Gastroesophageal sphincter (tissue), 4 donors: ENCODE results near the gene RGL1. TPM values are rescaled to one million over a fixed set of nuclear protein-coding genes. Genes with fewer than 3 reads are reported as not detected.

Experiments
- ATAC-seq: fragments of 150-250 bp; one replicate; pipeline ENCODE4 v1.9.1; 2016; ENCODE audit warnings: mild to moderate bottlenecking, moderate library complexity
- H3K27ac ChIP-seq, 4 donors: fragments of 200-600 bp; sonication (generic) in 3 of 4; 1 replicate in 3 of 4; 2 replicates in 1 of 4; pipeline ENCODE4 v1.5.1; 2016 to 2019
- H3K27me3 ChIP-seq: fragments of 200-600 bp; sonication (generic); one replicate; pipeline ENCODE4 v1.5.1; 2019
- H3K36me3 ChIP-seq, 2 donors: fragments of 200-600 bp; sonication (generic); one replicate each; pipeline ENCODE4 v1.5.1; 2019; ENCODE audit warnings: control low read depth in 1 of 2
- H3K4me1 ChIP-seq, 3 donors: fragments of 200-600 bp; sonication (generic); 1 replicate in 2 of 3; 2 replicates in 1 of 3; pipeline ENCODE4 v1.5.1; 2016 to 2019; ENCODE audit warnings: control low read depth in 2 of 3
- H3K4me3 ChIP-seq, 2 donors: fragments of 200-600 bp; sonication (generic); one replicate each; pipeline ENCODE4 v1.5.1; 2019; ENCODE audit warnings: mild to moderate bottlenecking in 1 of 2, moderate library complexity in 1 of 2
- H3K9me3 ChIP-seq, 3 donors: fragments of 200-600 bp; sonication (generic); one replicate each; pipeline ENCODE4 v1.5.1; 2017 to 2019; ENCODE audit warnings: control low read depth in 2 of 3
- EP300 ChIP-seq: sonication (generic); formaldehyde crosslinking; IDR thresholded peaks from one replicate; pipeline ENCODE4 v1.6.1; 2017; ENCODE audit warnings: antibody characterized with exemption, mild to moderate bottlenecking
- POLR2A ChIP-seq, 2 donors: fragments of 450-650 bp; IDR thresholded peaks; one replicate each; pipeline ENCODE4 v1.6.1; 2017; ENCODE audit warnings: antibody characterized with exemption in 2 of 2, mild to moderate bottlenecking in 2 of 2, moderate library complexity in 1 of 2
- POLR2AphosphoS5 ChIP-seq: sonication (generic); formaldehyde crosslinking; IDR thresholded peaks from one replicate; pipeline ENCODE4 v1.6.1; 2017; ENCODE audit warnings: antibody characterized with exemption
- WGBS, 2 donors: methylation state at CpG; one replicate each; pipeline ENCODE4 v1.1.5; 2018; ENCODE audit warnings: low coverage in 1 of 2; 5-methylcytosine and 5-hydroxymethylcytosine counted together
- total RNA-seq, 4 donors: library from RNA; depleted of rRNA; stranded (reverse); fragments of >200 nt; gene quantifications; one replicate each; pipeline ENCODE4 v1.1.0, GENCODE V29; 2016
- TF ChIP-seq, protein P1 (sequence below), 4 experiments: fragments of 200-600 bp in 2 of 4; fragments of 450-650 bp in 2 of 4; sonication (generic) in 1 of 4; IDR thresholded peaks; one replicate each; pipeline ENCODE4 v1.5.1; 2017 to 2019; ENCODE audit warnings: antibody characterized with exemption in 4 of 4, mild to moderate bottlenecking in 2 of 4, moderate library complexity in 2 of 4

The RGL1 gene
- total RNA-seq, 4 donors from 2014 or later = 31.3 to 57.8 (median 38.9) TPM

DNA sequence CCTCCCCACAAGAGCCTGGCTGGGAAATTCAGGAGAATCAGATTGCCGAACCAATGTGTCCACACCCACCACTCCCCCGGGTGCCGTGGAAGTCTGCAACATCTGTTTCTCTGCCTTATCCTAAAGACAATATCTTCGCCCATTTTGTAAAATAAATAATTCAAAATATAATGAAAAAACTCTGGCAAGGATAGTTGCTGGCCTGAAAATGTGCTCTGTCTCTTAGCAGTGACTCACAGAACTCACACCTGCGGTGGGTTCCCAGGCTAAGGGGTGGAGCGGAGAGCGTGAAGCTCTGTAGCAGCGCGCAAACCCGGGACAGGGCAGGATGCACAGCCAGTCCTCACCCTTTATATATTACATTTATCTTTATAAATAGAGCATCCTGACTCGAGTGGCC is 132.7 kb downstream of the RGL1 start:
- peaks cover 0 to 14% (median 0%) of the 10 kb centered on the region in 3 donors for H3K4me1 ChIP-seq
- TF ChIP-seq POLR2A (IDR thresholded peaks at IDR 0.05) (no peak), EP300 (no peak), POLR2AphosphoS5 (no peak)
- TF ChIP-seq, protein P1, sequence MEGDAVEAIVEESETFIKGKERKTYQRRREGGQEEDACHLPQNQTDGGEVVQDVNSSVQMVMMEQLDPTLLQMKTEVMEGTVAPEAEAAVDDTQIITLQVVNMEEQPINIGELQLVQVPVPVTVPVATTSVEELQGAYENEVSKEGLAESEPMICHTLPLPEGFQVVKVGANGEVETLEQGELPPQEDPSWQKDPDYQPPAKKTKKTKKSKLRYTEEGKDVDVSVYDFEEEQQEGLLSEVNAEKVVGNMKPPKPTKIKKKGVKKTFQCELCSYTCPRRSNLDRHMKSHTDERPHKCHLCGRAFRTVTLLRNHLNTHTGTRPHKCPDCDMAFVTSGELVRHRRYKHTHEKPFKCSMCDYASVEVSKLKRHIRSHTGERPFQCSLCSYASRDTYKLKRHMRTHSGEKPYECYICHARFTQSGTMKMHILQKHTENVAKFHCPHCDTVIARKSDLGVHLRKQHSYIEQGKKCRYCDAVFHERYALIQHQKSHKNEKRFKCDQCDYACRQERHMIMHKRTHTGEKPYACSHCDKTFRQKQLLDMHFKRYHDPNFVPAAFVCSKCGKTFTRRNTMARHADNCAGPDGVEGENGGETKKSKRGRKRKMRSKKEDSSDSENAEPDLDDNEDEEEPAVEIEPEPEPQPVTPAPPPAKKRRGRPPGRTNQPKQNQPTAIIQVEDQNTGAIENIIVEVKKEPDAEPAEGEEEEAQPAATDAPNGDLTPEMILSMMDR (IDR thresholded peaks at IDR 0.05) = no peak
- no peaks in the 10 kb centered on the region for H3K9me3 ChIP-seq
- no peaks in the 10 kb centered on the region for H3K36me3 ChIP-seq
- H3K4me3 ChIP-seq = no peak overlapping the region
- H3K27ac ChIP-seq = no peak overlapping the region
- ATAC-seq = no peak
- WGBS, 2 donors = 79 to 86% methylated on average over 6 to 9 of the region's 11 CpGs
- no peaks in the 10 kb centered on the region for H3K27me3 ChIP-seq

DNA sequence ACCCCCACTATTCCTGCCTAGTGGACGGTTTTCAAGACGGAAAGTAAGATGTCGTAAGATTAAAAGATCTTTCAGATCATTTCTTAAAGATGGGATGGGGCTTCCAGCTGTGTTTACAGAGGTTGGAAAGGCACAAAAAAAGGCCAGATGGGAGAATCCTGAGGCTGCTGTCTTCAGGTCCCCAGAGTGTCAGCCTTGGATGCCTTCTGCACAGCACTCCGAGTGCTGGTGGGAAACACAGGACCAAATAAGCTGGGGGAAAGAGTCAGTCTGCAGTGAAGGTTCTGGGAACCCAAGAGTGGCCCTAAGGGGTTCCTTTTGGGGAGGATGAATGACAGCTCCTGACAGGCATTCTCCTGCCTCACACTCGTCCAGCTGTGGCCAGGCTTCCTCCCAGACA is 136.1 kb downstream of the RGL1 start:
- ATAC-seq = no peak
- TF ChIP-seq POLR2AphosphoS5 (no peak), EP300 (no peak), POLR2A (IDR thresholded peaks at IDR 0.05) (no peak)
- TF ChIP-seq, protein P1 (IDR thresholded peaks at IDR 0.05) = no peak
- Histone ChIP-seq H3K27me3 (no peaks in the 10 kb centered on the region), H3K4me3 (no peak overlapping the region), H3K36me3 (no peaks in the 10 kb centered on the region), H3K4me1 (no peaks in the 10 kb centered on the region), H3K9me3 (no peaks in the 10 kb centered on the region), H3K27ac (no peak overlapping the region)
- 63 to 100% methylated on average over 3 to 4 of the region's 5 CpGs for WGBS, 2 donors

DNA sequence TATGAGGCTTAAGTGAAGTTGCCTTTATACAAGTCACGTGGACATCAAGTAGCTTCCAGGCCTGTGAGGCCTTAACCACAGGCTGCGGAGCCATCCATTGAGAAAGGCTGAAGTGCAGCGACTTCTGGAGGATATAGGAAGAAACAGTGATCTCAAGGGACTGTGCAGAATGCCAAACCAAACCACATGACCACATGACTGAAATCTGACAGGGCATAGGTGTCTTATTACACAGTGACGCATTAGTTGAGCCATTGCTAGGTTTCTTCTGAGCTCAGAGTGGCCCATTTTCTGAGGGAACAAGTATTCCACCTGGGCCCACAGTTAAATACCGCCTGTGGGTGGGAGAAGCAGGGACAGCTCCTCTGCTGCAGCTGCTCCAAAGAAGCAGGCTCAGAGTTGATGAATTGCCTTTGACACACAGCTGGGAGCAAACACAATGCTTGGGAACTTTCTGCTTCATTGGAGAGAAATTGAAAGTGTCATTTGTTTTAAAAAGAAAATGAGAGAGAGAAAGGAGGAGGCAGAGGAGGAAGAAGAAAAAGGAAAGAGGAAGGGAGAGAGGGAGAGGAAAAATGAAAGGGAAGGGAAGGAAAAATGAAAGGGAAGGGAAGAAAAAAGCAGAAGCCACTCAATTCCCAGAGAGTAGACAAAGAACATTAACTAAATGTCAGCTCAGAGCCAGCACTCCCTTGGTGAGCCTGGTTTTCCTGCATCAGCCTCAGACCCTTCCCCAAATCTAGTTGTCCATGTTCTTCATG is 138.2 kb downstream of the RGL1 start:
- Histone ChIP-seq H3K27ac (no peak overlapping the region), H3K9me3 (no peaks in the 10 kb centered on the region), H3K27me3 (no peaks in the 10 kb centered on the region), H3K4me3 (no peak overlapping the region), H3K4me1 (no peaks in the 10 kb centered on the region), H3K36me3 (no peaks in the 10 kb centered on the region)
- WGBS, 2 donors = 55% methylated on average over 4 of the region's 5 CpGs; no CpG with 5 or more reads in 1 of the 2 donors
- TF ChIP-seq, protein P1 (IDR thresholded peaks at IDR 0.05) = no peak
- no peak for TF ChIP-seq EP300
- no peak for TF ChIP-seq POLR2AphosphoS5
- no peak for TF ChIP-seq POLR2A (IDR thresholded peaks at IDR 0.05)
- ATAC-seq = peak; percentile 51

DNA sequence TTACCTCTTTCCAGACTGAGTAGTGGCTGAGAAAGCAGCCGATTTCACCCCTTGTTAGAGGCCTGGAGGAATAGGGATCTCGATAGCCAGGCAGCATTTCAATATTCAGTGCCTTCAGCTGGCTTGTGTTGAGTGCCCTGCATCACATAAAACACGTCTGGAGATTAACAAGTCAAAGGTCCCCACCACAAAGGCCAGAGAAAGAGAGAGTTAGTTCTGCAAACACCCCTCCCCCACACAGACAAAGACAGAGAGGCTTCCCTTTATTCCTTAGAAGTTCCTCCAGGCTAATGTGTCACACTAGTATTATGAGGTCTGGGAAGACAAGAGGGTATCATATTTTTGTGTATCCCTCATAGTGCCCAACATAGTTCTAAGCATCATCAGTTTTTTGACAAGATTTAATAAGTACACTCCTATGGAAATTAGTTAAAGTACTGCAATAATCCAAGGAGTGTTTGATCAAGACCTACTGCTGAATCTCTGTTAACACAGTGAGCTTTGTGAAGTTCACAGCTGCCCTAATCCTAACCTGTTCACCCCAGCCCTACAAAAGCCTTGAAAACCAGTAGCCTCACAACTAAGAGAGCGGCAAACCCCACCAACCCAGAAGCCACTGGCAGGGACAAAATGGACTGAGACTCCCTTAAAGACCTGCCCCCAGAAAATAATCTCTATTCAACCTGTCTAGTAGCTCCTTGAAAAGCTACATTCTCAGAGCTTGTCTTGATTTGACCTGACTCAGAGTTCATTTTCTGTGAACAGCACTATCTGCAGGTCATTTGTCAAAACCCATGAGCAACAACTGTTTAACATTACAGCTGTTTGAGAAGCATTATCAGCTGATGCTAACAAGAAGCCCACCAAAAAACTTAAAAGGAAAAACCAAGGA is 140.8 kb downstream of the RGL1 start:
- no peaks in the 10 kb centered on the region for H3K27me3 ChIP-seq
- no peaks in the 10 kb centered on the region for H3K36me3 ChIP-seq
- WGBS, 2 donors = 75 to 80% methylated on average over 2 of the region's 4 CpGs
- H3K4me1 ChIP-seq = no peaks in the 10 kb centered on the region
- H3K4me3 ChIP-seq = no peak overlapping the region
- ATAC-seq = no peak
- TF ChIP-seq POLR2AphosphoS5 = no peak
- no peak for TF ChIP-seq POLR2A (IDR thresholded peaks at IDR 0.05)
- TF ChIP-seq, protein P1 (IDR thresholded peaks at IDR 0.05) = no peak
- TF ChIP-seq EP300 = no peak
- no peaks in the 10 kb centered on the region for H3K9me3 ChIP-seq
- no peak overlapping the region for H3K27ac ChIP-seq
